CD14-positive monocyte (primary cell): ENCODE results near the gene NT5E. TPM values are rescaled to one million over a fixed set of nuclear protein-coding genes. Genes with fewer than 3 reads are reported as not detected.
A peak's percentile ranks its signal among the peaks of the same experiment; 100 is the strongest.

Source experiments
- DNase-seq, 3 donors: peaks; one replicate each; pipeline ENCODE4 v3.0.0-alpha.2; 2011 to 2022
- H2AFZ ChIP-seq: 2 replicates; pipeline ENCODE4 v1.6.0; 2012; ENCODE audit warnings: mild to moderate bottlenecking, low read depth, low read length, inconsistent platforms; ENCODE audit not compliant: insufficient read depth, poor library complexity, severe bottlenecking
- H3K27ac ChIP-seq, 2 donors: 1 replicate in 1 of 2; 2 replicates in 1 of 2; pipeline ENCODE4 v1.5.1; 2012 to 2013; ENCODE audit warnings: low read length in 2 of 2, control low read depth in 1 of 2, inconsistent platforms in 1 of 2, low read depth in 1 of 2, mild to moderate bottlenecking in 1 of 2
- H3K27me3 ChIP-seq, 2 donors: one replicate each; pipeline versions ENCODE4 v1.6.0 to v1.6.1; 2011 to 2013; ENCODE audit warnings: low read length in 2 of 2; ENCODE audit not compliant: control insufficient read depth in 2 of 2, insufficient read depth in 2 of 2
- H3K36me3 ChIP-seq, 2 donors: replicated peaks in 1 of 2; 1 replicate in 1 of 2; 2 replicates in 1 of 2; pipeline versions ENCODE4 v1.5.1 to v1.6.1; 2012 to 2013; ENCODE audit warnings: low read length in 2 of 2, control low read depth in 1 of 2, inconsistent platforms in 1 of 2, mild to moderate bottlenecking in 1 of 2; ENCODE audit not compliant: insufficient read depth in 2 of 2, control insufficient read depth in 1 of 2
- H3K4me1 ChIP-seq, 2 donors: 1 replicate in 1 of 2; 2 replicates in 1 of 2; pipeline versions ENCODE4 v1.5.1 to v1.6.1; 2012 to 2013; ENCODE audit warnings: low read length in 2 of 2, control low read depth in 1 of 2, inconsistent platforms in 1 of 2, mild to moderate bottlenecking in 1 of 2, moderate library complexity in 1 of 2; ENCODE audit not compliant: insufficient read depth in 2 of 2, control insufficient read depth in 1 of 2
- H3K4me2 ChIP-seq: replicated peaks from 2 replicates; pipeline ENCODE3; 2012; ENCODE audit warnings: low read length, moderate library complexity, mild to moderate bottlenecking; ENCODE audit not compliant: poor library complexity, severe bottlenecking; ENCODE audit errors: extremely low read depth
- H3K4me3 ChIP-seq, 3 experiments: fragments of 200-600 bp in 1 of 3; sonication (generic) in 1 of 3; replicated peaks in 1 of 3; 1 replicate in 2 of 3; 2 replicates in 1 of 3; pipeline ENCODE4 v1.5.1; 2011 to 2013; ENCODE audit warnings: low read length in 3 of 3, mild to moderate bottlenecking in 3 of 3, control low read depth in 2 of 3, low read depth in 2 of 3, inconsistent platforms in 1 of 3, moderate library complexity in 1 of 3
- H3K79me2 ChIP-seq: 2 replicates; pipeline ENCODE4 v1.6.0; 2012; ENCODE audit warnings: mild to moderate bottlenecking, control low read depth, inconsistent platforms, low read length, moderate library complexity; ENCODE audit not compliant: insufficient read depth
- H3K9ac ChIP-seq: 2 replicates; pipeline ENCODE4 v1.6.0; 2017; ENCODE audit warnings: low read length, mild to moderate bottlenecking; ENCODE audit not compliant: insufficient read depth, poor library complexity, severe bottlenecking
- H3K9me3 ChIP-seq, 2 donors: replicated peaks in 1 of 2; 1 replicate in 1 of 2; 2 replicates in 1 of 2; pipeline versions ENCODE4 v1.5.1 to v1.6.1; 2012 to 2013; ENCODE audit warnings: low read length in 2 of 2, control low read depth in 1 of 2; ENCODE audit not compliant: control insufficient read depth in 1 of 2, insufficient read depth in 1 of 2
- H4K20me1 ChIP-seq: 2 replicates; pipeline ENCODE4 v1.6.0; 2012; ENCODE audit warnings: mild to moderate bottlenecking, low read length, control low read depth, moderate library complexity; ENCODE audit not compliant: insufficient read depth
- H3K27ac Mint-ChIP-seq, 7 donors: one replicate each; pipeline ENCODE4 v1.8.0; 2020; ENCODE audit warnings: mild to moderate bottlenecking in 7 of 7, mixed read lengths in 7 of 7, moderate library complexity in 6 of 7, inconsistent platforms in 2 of 7
- H3K27me3 Mint-ChIP-seq, 3 donors: one replicate each; pipeline ENCODE4 v1.8.0; 2021 to 2022; ENCODE audit warnings: low read depth in 3 of 3, mild to moderate bottlenecking in 3 of 3, mixed read lengths in 3 of 3, moderate library complexity in 3 of 3, inconsistent platforms in 1 of 3
- H3K36me3 Mint-ChIP-seq, 2 donors: one replicate each; pipeline ENCODE4 v1.8.0; 2020; ENCODE audit warnings: mixed read lengths in 2 of 2, inconsistent platforms in 1 of 2, mild to moderate bottlenecking in 1 of 2
- H3K4me1 Mint-ChIP-seq: one replicate; pipeline ENCODE4 v1.8.0; 2020; ENCODE audit warnings: mild to moderate bottlenecking, mixed read lengths
- H3K4me3 Mint-ChIP-seq, 2 donors: one replicate each; pipeline ENCODE4 v1.8.0; 2020; ENCODE audit warnings: mild to moderate bottlenecking in 2 of 2, mixed read lengths in 2 of 2, moderate library complexity in 1 of 2
- H3K9me3 Mint-ChIP-seq, 7 donors: one replicate each; pipeline ENCODE4 v1.8.0; 2020 to 2022; ENCODE audit warnings: mixed read lengths in 7 of 7, mild to moderate bottlenecking in 6 of 7, moderate library complexity in 6 of 7, inconsistent platforms in 2 of 7
- WGBS: methylation state at CpG from one replicate; pipeline ENCODE4 v1.1.5; 2013; ENCODE audit warnings: missing lambda C conversion rate; ENCODE audit not compliant: insufficient coverage; 5-methylcytosine and 5-hydroxymethylcytosine counted together
- intact Hi-C, 2 donors: fragments of 100-400 bp; cut with micrococcal nuclease; formaldehyde crosslinking; loops; one replicate each; pipeline versions ENCODE4 v1.15.0 to v1.15.1; 2023
- polyA plus RNA-seq, 3 donors: library from polyadenylated mRNA; depleted of rRNA in 1 of 3; unstranded in 2 of 3; stranded (reverse) in 1 of 3; fragments of 300-500 nt in 2 of 3; fragments of >200 nt in 1 of 3; fragmentation: Illumina TruSeq in 2 of 3; gene quantifications; 1 replicate in 2 of 3; 2 replicates in 1 of 3; pipeline ENCODE4 v1.2.3, GENCODE V29; 2012 to 2021
- TF ChIP-seq, protein P1 (sequence below): fragments of 200-600 bp; IDR thresholded peaks from one replicate; pipeline ENCODE4 v1.8.0; 2022; ENCODE audit warnings: antibody characterized with exemption, mild to moderate bottlenecking

The NT5E gene
- polyA plus RNA-seq, 3 donors, result 0.14 to 0.18 TPM; not detected in 1

DNA sequence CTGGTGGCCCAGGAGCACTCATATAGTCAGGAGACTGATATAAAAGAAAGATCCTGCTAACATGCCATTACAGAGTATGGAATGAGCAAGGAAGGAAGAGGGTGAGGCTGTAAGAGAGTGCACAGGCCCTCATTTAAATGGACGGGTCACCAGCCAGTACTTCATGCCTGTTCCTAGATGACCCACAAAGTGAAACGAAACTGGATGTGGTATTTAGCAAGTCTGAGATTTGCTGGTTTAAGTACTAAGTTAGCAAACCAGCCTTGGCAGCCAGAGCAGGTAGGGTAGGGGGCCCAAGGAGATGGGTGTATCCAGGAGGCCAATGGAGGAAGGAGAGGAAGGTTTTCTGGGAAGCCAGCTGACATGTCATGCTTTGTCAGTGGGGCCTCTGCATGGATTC lies 15.9 kb downstream of the NT5E start:
- H3K27me3 Mint-ChIP-seq, result peaks cover 23 to 30% (median 27%) of the 10 kb centered on the region in 3 donors
- intact Hi-C loops, result no loop called here
- Histone ChIP-seq H3K4me2 (no peak overlapping the region), H4K20me1 (no peaks in the 10 kb centered on the region), H3K4me3 (no peak overlapping the region), H3K27ac (no peak overlapping the region), H3K9me3 (no peaks in the 10 kb centered on the region), H2AFZ (no peak overlapping the region), H3K27me3 (no peaks in the 10 kb centered on the region), H3K36me3 (no peaks in the 10 kb centered on the region), H3K4me1 (peaks cover 9 to 32% of the 10 kb centered on the region in 2 donors), H3K79me2 (no peaks in the 10 kb centered on the region), H3K9ac (no peak overlapping the region)
- WGBS, result 15% methylated on average over 2 of the region's 2 CpGs
- H3K4me3 Mint-ChIP-seq, result no peak overlapping the region
- no peaks in the 10 kb centered on the region for H3K36me3 Mint-ChIP-seq
- TF ChIP-seq, protein P1, sequence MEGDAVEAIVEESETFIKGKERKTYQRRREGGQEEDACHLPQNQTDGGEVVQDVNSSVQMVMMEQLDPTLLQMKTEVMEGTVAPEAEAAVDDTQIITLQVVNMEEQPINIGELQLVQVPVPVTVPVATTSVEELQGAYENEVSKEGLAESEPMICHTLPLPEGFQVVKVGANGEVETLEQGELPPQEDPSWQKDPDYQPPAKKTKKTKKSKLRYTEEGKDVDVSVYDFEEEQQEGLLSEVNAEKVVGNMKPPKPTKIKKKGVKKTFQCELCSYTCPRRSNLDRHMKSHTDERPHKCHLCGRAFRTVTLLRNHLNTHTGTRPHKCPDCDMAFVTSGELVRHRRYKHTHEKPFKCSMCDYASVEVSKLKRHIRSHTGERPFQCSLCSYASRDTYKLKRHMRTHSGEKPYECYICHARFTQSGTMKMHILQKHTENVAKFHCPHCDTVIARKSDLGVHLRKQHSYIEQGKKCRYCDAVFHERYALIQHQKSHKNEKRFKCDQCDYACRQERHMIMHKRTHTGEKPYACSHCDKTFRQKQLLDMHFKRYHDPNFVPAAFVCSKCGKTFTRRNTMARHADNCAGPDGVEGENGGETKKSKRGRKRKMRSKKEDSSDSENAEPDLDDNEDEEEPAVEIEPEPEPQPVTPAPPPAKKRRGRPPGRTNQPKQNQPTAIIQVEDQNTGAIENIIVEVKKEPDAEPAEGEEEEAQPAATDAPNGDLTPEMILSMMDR, result no peak
- H3K9me3 Mint-ChIP-seq, result peaks cover 0 to 3% (median 0%) of the 10 kb centered on the region in 7 donors
- peak overlapping the region in 2 of 7 donors; percentile 7 to 88 for H3K27ac Mint-ChIP-seq
- no peak for DNase-seq
- peaks cover 41% of the 10 kb centered on the region for H3K4me1 Mint-ChIP-seq

- TF ChIP-seq, protein P1, result no peak
- no peak overlapping the region for H3K27ac Mint-ChIP-seq
These were observed 18.4 kb downstream of the NT5E start for GRCh38 chr6:85468326-85468725.

More at GRCh38 chr6:85468326-85468725, 18.4 kb downstream of the NT5E start:
- no peak overlapping the region for H2AFZ ChIP-seq
- H3K9me3 Mint-ChIP-seq, result peaks cover 0 to 3% (median 0%) of the 10 kb centered on the region in 7 donors
- peaks cover 18 to 21% (median 21%) of the 10 kb centered on the region in 3 donors for H3K27me3 Mint-ChIP-seq
- no peaks in the 10 kb centered on the region for H3K27me3 ChIP-seq
- H3K4me3 ChIP-seq, result no peak overlapping the region
- no peak overlapping the region for H3K4me3 Mint-ChIP-seq
- H3K36me3 Mint-ChIP-seq, result no peaks in the 10 kb centered on the region
- no peaks in the 10 kb centered on the region for H3K9me3 ChIP-seq
- peaks cover 24% of the 10 kb centered on the region for H3K4me1 Mint-ChIP-seq
- intact Hi-C loops, result no loop called here
- H3K9ac ChIP-seq, result no peak overlapping the region
- H3K4me2 ChIP-seq, result no peak overlapping the region
- H4K20me1 ChIP-seq, result no peaks in the 10 kb centered on the region
- no peak for DNase-seq
- H3K79me2 ChIP-seq, result no peaks in the 10 kb centered on the region
- no peak overlapping the region for H3K27ac ChIP-seq
- H3K36me3 ChIP-seq, result no peaks in the 10 kb centered on the region
- H3K4me1 ChIP-seq, result peaks cover 6 to 17% of the 10 kb centered on the region in 2 donors
